Measurements from ENCODE around the gene PAPSS2. TPM values are rescaled to one million over a fixed set of nuclear protein-coding genes. Genes with fewer than 3 reads are reported as not detected.

Gene PAPSS2
- total RNA-seq, 1 donor from 2014 or later, result 14.8 TPM

- no peak for DNase-seq (ENCODE audit: low spot score in 2 of 2)
- no peak overlapping the region for H3K27ac ChIP-seq
- peaks cover 14% of the 10 kb centered on the region in 2 donors for H3K36me3 ChIP-seq
- no peak for TF ChIP-seq CTCF (IDR thresholded peaks at IDR 0.05)
- no peaks in the 10 kb centered on the region for H3K27me3 ChIP-seq
- H3K9me3 ChIP-seq, result no peaks in the 10 kb centered on the region
- H3K4me3 ChIP-seq, result no peak overlapping the region
- intact Hi-C loops (cut with DNase I), result no loop called here
- H3K4me1 ChIP-seq, result no peaks in the 10 kb centered on the region
These were observed 54.0 kb downstream of the PAPSS2 start for GRCh38 chr10:87713707-87714106.

GRCh38 chr10:87715552-87716347 lies 56.1 kb downstream of the PAPSS2 start:
- intact Hi-C loops (cut with DNase I), result no loop called here
- H3K4me3 ChIP-seq, result no peak overlapping the region
- no peak for TF ChIP-seq CTCF (IDR thresholded peaks at IDR 0.05)
- H3K9me3 ChIP-seq, result no peaks in the 10 kb centered on the region
- H3K4me1 ChIP-seq, result no peaks in the 10 kb centered on the region
- H3K36me3 ChIP-seq, result peaks cover 7 to 9% of the 10 kb centered on the region in 2 donors
- DNase-seq (ENCODE audit: low spot score in 2 of 2), result no peak
- no peak overlapping the region for H3K27ac ChIP-seq
- H3K27me3 ChIP-seq, result no peaks in the 10 kb centered on the region

GRCh38 chr10:87716348-87716670 lies 56.6 kb downstream of the PAPSS2 start:
- intact Hi-C loops (cut with DNase I), result no loop called here
- Histone ChIP-seq H3K4me3 (no peak overlapping the region), H3K4me1 (no peaks in the 10 kb centered on the region), H3K27ac (no peak overlapping the region), H3K27me3 (no peaks in the 10 kb centered on the region), H3K9me3 (no peaks in the 10 kb centered on the region), H3K36me3 (peaks cover 7% of the 10 kb centered on the region in 2 donors)
- no peak for TF ChIP-seq CTCF (IDR thresholded peaks at IDR 0.05)
- DNase-seq (ENCODE audit: low spot score in 2 of 2), result no peak

- no peak for DNase-seq (ENCODE audit: low spot score in 2 of 2)
- Histone ChIP-seq H3K27ac (no peak overlapping the region), H3K9me3 (no peaks in the 10 kb centered on the region), H3K4me1 (no peaks in the 10 kb centered on the region), H3K36me3 (peaks cover 3 to 7% of the 10 kb centered on the region in 2 donors), H3K4me3 (no peak overlapping the region), H3K27me3 (no peaks in the 10 kb centered on the region)
- no peak for TF ChIP-seq CTCF (IDR thresholded peaks at IDR 0.05)
- intact Hi-C loops (cut with DNase I), result no loop called here
These were observed 61.0 kb downstream of the PAPSS2 start for GRCh38 chr10:87720665-87721064.

- TF ChIP-seq CTCF (IDR thresholded peaks at IDR 0.05), result no peak
- H3K36me3 ChIP-seq, result peaks cover 3 to 4% of the 10 kb centered on the region in 2 donors
- no peaks in the 10 kb centered on the region for H3K9me3 ChIP-seq
- no peak overlapping the region for H3K4me3 ChIP-seq
- H3K27me3 ChIP-seq, result no peaks in the 10 kb centered on the region
- no peak overlapping the region for H3K27ac ChIP-seq
- DNase-seq (ENCODE audit: low spot score in 2 of 2), result no peak
- no peaks in the 10 kb centered on the region for H3K4me1 ChIP-seq
- intact Hi-C loops (cut with DNase I), result no loop called here
These were observed 62.1 kb downstream of the PAPSS2 start for GRCh38 chr10:87721781-87722180.
